ENCODE data around the gene BRAP. TPM values are rescaled to one million over a fixed set of nuclear protein-coding genes. Genes with fewer than 3 reads are reported as not detected.

BRAP gene
- polyA plus RNA-seq, 1 donor (not counting 4 experiments of a cell fraction or from before 2014, with no cell fraction given): 19.5 TPM

DNA sequence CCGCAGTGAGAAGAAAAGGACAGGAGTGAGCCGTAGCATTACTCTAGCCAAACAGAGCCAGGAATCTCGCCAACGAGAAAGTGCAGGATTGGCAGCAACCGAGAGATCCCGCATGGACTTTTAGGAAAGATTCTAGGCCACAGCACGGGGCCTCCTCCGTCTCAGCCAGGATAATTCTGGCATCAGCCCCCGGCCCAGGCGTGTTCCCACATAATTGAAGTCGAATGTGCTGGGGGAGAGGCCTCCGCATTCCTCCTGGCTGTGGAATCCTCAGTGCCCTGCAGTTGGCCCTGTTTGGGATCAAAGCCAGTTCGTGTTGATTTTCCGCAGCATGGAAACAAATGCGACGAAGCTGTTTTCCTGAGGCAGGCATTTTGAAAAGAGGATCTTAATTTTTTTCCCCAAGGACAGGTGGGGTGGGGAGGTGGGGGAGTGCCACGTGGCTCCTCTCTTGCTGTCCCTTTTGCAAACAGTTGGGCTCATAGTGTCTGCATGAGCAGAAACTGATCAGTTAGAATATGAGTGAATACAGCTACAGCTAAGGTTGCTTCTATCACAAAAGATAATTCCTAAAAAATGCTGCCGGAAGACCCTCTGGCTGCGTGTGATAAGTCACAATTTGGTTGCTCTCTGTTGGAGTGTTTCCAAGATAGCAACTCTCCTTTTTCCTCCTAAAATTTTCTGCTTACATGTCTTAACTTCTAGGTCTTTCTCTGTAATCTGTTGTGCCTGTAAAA is 49.4 kb downstream of the BRAP start:
- Histone ChIP-seq H3K4me2 (ENCODE audit: control insufficient read depth, extremely low read depth, insufficient read depth, low read depth, low read length) (no peak overlapping the region), H3K9me1 (ENCODE audit: control insufficient read depth, extremely low read depth, insufficient read depth, low read length) (no peaks in the 10 kb centered on the region), H2AFZ (ENCODE audit: control insufficient read depth, low read length) (peak overlapping the region; percentile 8), H3K27ac (ENCODE audit: control insufficient read depth, insufficient read depth, low read length) (no peak overlapping the region), H4K20me1 (ENCODE audit: control insufficient read depth, extremely low read depth, insufficient read depth, low read length) (no peaks in the 10 kb centered on the region), H3K4me1 (ENCODE audit: control insufficient read depth, extremely low read depth, insufficient read depth, low read length) (peaks cover 3% of the 10 kb centered on the region), H3K27me3 (ENCODE audit: control insufficient read depth, extremely low read depth, insufficient read depth, low read length) (no peaks in the 10 kb centered on the region), H3K4me3 (ENCODE audit: control insufficient read depth in 2 of 3, extremely low read depth in 1 of 3, insufficient read depth in 2 of 3, low read depth in 1 of 3, low read length in 3 of 3) (no peak overlapping the region), H3K36me3 (ENCODE audit: control insufficient read depth in 2 of 2, extremely low read depth in 1 of 2, insufficient read depth in 2 of 2, low read length in 2 of 2) (peaks cover 0 to 3% of the 10 kb centered on the region in 2 experiments), H3K9me3 (ENCODE audit: control insufficient read depth, low read depth, low read length) (no peaks in the 10 kb centered on the region), H3K9ac (ENCODE audit: control insufficient read depth, extremely low read depth, insufficient read depth, low read length) (no peak overlapping the region), H3K79me2 (ENCODE audit: control insufficient read depth, insufficient read depth, low read length) (no peaks in the 10 kb centered on the region)
- no peak for TF ChIP-seq EZH2 (IDR thresholded peaks at IDR 0.05; ENCODE audit: low read length)
- TF ChIP-seq, protein P1, sequence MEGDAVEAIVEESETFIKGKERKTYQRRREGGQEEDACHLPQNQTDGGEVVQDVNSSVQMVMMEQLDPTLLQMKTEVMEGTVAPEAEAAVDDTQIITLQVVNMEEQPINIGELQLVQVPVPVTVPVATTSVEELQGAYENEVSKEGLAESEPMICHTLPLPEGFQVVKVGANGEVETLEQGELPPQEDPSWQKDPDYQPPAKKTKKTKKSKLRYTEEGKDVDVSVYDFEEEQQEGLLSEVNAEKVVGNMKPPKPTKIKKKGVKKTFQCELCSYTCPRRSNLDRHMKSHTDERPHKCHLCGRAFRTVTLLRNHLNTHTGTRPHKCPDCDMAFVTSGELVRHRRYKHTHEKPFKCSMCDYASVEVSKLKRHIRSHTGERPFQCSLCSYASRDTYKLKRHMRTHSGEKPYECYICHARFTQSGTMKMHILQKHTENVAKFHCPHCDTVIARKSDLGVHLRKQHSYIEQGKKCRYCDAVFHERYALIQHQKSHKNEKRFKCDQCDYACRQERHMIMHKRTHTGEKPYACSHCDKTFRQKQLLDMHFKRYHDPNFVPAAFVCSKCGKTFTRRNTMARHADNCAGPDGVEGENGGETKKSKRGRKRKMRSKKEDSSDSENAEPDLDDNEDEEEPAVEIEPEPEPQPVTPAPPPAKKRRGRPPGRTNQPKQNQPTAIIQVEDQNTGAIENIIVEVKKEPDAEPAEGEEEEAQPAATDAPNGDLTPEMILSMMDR (optimal IDR thresholded peaks at IDR 0.05 in 1 of 3, IDR thresholded peaks at IDR 0.05 in 1 of 3, conservative IDR thresholded peaks at IDR 0.05 in 1 of 3; ENCODE audit: extremely low read depth in 1 of 3, insufficient read depth in 2 of 3, low read length in 3 of 3): no peak
- FAIRE-seq (no peak), DNase-seq (ENCODE audit: low read depth, low spot score) (no peak)
- dilution Hi-C loops (cut with MboI; ENCODE audit: extremely low pct_ligation_motif_present, low sequenced_read_pairs): no loop called here

DNA sequence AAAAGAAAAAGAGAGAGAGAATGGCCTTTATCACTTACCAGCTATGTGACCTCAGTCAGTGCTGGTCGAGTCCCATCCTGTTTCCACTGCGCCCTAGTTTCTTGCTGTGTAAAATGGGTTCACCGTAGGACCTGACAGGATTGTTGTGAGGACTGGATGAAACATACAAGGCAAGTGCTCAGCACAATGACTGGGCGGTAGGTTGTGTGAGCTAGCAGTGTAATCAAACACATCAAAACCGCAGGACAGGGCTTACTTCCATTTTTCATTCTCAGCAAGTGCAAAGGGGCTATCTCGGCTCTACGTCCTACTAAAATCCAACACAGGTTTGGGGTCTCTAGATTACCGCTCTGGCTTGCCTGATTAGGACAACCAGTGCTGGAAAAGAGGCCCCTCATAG is 50.2 kb downstream of the BRAP start:
- Histone ChIP-seq H4K20me1 (ENCODE audit: control insufficient read depth, extremely low read depth, insufficient read depth, low read length) (no peaks in the 10 kb centered on the region), H3K4me2 (ENCODE audit: control insufficient read depth, extremely low read depth, insufficient read depth, low read depth, low read length) (no peak overlapping the region), H2AFZ (ENCODE audit: control insufficient read depth, low read length) (no peak overlapping the region), H3K27me3 (ENCODE audit: control insufficient read depth, extremely low read depth, insufficient read depth, low read length) (no peaks in the 10 kb centered on the region), H3K9me1 (ENCODE audit: control insufficient read depth, extremely low read depth, insufficient read depth, low read length) (no peaks in the 10 kb centered on the region), H3K9ac (ENCODE audit: control insufficient read depth, extremely low read depth, insufficient read depth, low read length) (no peak overlapping the region), H3K27ac (ENCODE audit: control insufficient read depth, insufficient read depth, low read length) (no peak overlapping the region), H3K9me3 (ENCODE audit: control insufficient read depth, low read depth, low read length) (no peaks in the 10 kb centered on the region), H3K36me3 (ENCODE audit: control insufficient read depth in 2 of 2, extremely low read depth in 1 of 2, insufficient read depth in 2 of 2, low read length in 2 of 2) (peaks cover 0 to 2% of the 10 kb centered on the region in 2 experiments), H3K4me1 (ENCODE audit: control insufficient read depth, extremely low read depth, insufficient read depth, low read length) (peaks cover 3% of the 10 kb centered on the region), H3K4me3 (ENCODE audit: control insufficient read depth in 2 of 3, extremely low read depth in 1 of 3, insufficient read depth in 2 of 3, low read depth in 1 of 3, low read length in 3 of 3) (no peak overlapping the region), H3K79me2 (ENCODE audit: control insufficient read depth, insufficient read depth, low read length) (no peaks in the 10 kb centered on the region)
- dilution Hi-C loops (cut with MboI; ENCODE audit: extremely low pct_ligation_motif_present, low sequenced_read_pairs): no loop called here
- TF ChIP-seq, protein P1 (optimal IDR thresholded peaks at IDR 0.05 in 1 of 3, IDR thresholded peaks at IDR 0.05 in 1 of 3, conservative IDR thresholded peaks at IDR 0.05 in 1 of 3; ENCODE audit: extremely low read depth in 1 of 3, insufficient read depth in 2 of 3, low read length in 3 of 3): no peak
- TF ChIP-seq EZH2 (IDR thresholded peaks at IDR 0.05; ENCODE audit: low read length): no peak
- no peak for DNase-seq (ENCODE audit: low read depth, low spot score)
- no peak for FAIRE-seq

Measured in keratinocyte (primary cell).